ENCODE results near the gene SPG11.

The SPG11 gene

GRCh38 chr15:44584162-44584749, 79.2 kb downstream of the SPG11 start:
- Histone ChIP-seq H4K20me1 (ENCODE audit: control insufficient read depth, insufficient read depth, low read depth, low read length) (no peaks in the 10 kb centered on the region), H3K4me1 (ENCODE audit: control insufficient read depth, low read length) (no peaks in the 10 kb centered on the region), H3K36me3 (ENCODE audit: control insufficient read depth, low read length) (peaks cover 60% of the 10 kb centered on the region), H3K4me2 (ENCODE audit: low read length) (no peak overlapping the region), H3F3A (ENCODE audit: control insufficient read depth, insufficient read depth) (peaks cover 8% of the 10 kb centered on the region), H3K9me3 (ENCODE audit: control insufficient read depth, insufficient read depth, low read length) (no peaks in the 10 kb centered on the region), H3K9me2 (replicated peaks; ENCODE audit: control insufficient read depth, low read length) (no peaks in the 10 kb centered on the region), H3K27ac (ENCODE audit: low read depth, low read length) (no peak overlapping the region), H3K27me3 (ENCODE audit: control insufficient read depth, low read length) (no peaks in the 10 kb centered on the region), H3K79me2 (ENCODE audit: control insufficient read depth, low read length) (no peaks in the 10 kb centered on the region), H3K4me3 (ENCODE audit: low read length) (no peak overlapping the region)
- TF ChIP-seq EZH2phosphoT487 (IDR thresholded peaks at IDR 0.05; ENCODE audit: borderline replicate concordance, low read length): no peak
- peak; percentile 72 for TF ChIP-seq CTCF (IDR thresholded peaks at IDR 0.05; ENCODE audit: low read depth, low read length, poor library complexity, severe bottlenecking)

GRCh38 chr15:44580105-44580504, 83.4 kb downstream of the SPG11 start:
- H3K79me2 ChIP-seq (ENCODE audit: control insufficient read depth, low read length): no peaks in the 10 kb centered on the region
- H3K4me1 ChIP-seq (ENCODE audit: control insufficient read depth, low read length): no peaks in the 10 kb centered on the region
- H3K9me3 ChIP-seq (ENCODE audit: control insufficient read depth, insufficient read depth, low read length): no peaks in the 10 kb centered on the region
- no peak overlapping the region for H3K4me3 ChIP-seq (ENCODE audit: low read length)
- no peak overlapping the region for H3K27ac ChIP-seq (ENCODE audit: low read depth, low read length)
- no peak overlapping the region for H3K4me2 ChIP-seq (ENCODE audit: low read length)
- peaks cover 28% of the 10 kb centered on the region for H3K36me3 ChIP-seq (ENCODE audit: control insufficient read depth, low read length)
- H4K20me1 ChIP-seq (ENCODE audit: control insufficient read depth, insufficient read depth, low read depth, low read length): no peaks in the 10 kb centered on the region
- H3K27me3 ChIP-seq (ENCODE audit: control insufficient read depth, low read length): no peaks in the 10 kb centered on the region
- TF ChIP-seq EZH2phosphoT487 (IDR thresholded peaks at IDR 0.05; ENCODE audit: borderline replicate concordance, low read length) (no peak), CTCF (IDR thresholded peaks at IDR 0.05; ENCODE audit: low read depth, low read length, poor library complexity, severe bottlenecking) (no peak)
- no peaks in the 10 kb centered on the region for H3K9me2 ChIP-seq (replicated peaks; ENCODE audit: control insufficient read depth, low read length)
- peaks cover 8% of the 10 kb centered on the region for H3F3A ChIP-seq (ENCODE audit: control insufficient read depth, insufficient read depth)

- Histone ChIP-seq H3K27ac (ENCODE audit: low read depth, low read length) (no peak overlapping the region), H3K9me3 (ENCODE audit: control insufficient read depth, insufficient read depth, low read length) (no peaks in the 10 kb centered on the region)
- TF ChIP-seq CTCF (IDR thresholded peaks at IDR 0.05; ENCODE audit: low read depth, low read length, poor library complexity, severe bottlenecking) (no peak), EZH2phosphoT487 (IDR thresholded peaks at IDR 0.05; ENCODE audit: borderline replicate concordance, low read length) (no peak)
Observed at GRCh38 chr15:44574734-44575133, 88.7 kb downstream of the SPG11 start.

More at GRCh38 chr15:44574734-44575133, 88.7 kb downstream of the SPG11 start:
- H3K4me1 ChIP-seq (ENCODE audit: control insufficient read depth, low read length): no peaks in the 10 kb centered on the region
- no peak overlapping the region for H3K4me3 ChIP-seq (ENCODE audit: low read length)
- H3K27me3 ChIP-seq (ENCODE audit: control insufficient read depth, low read length): no peaks in the 10 kb centered on the region
- H3K79me2 ChIP-seq (ENCODE audit: control insufficient read depth, low read length): no peaks in the 10 kb centered on the region
- H3K36me3 ChIP-seq (ENCODE audit: control insufficient read depth, low read length): peaks cover 12% of the 10 kb centered on the region
- H3K9me2 ChIP-seq (replicated peaks; ENCODE audit: control insufficient read depth, low read length): no peaks in the 10 kb centered on the region
- H3F3A ChIP-seq (ENCODE audit: control insufficient read depth, insufficient read depth): peaks cover 3% of the 10 kb centered on the region; the same call in 1 of the 2 replicates
- no peak overlapping the region for H3K4me2 ChIP-seq (ENCODE audit: low read length)
- no peaks in the 10 kb centered on the region for H4K20me1 ChIP-seq (ENCODE audit: control insufficient read depth, insufficient read depth, low read depth, low read length)
